Suprapubic skin (tissue), 4 donors: ENCODE measurements around the gene CHRM2. TPM values are rescaled to one million over a fixed set of nuclear protein-coding genes. Genes with fewer than 3 reads are reported as not detected.

Experiments
- DNase-seq, 2 donors: peaks; one replicate each; pipeline ENCODE4 v3.0.0-alpha.2; 2019; ENCODE audit warnings: low spot score in 2 of 2
- H3K27ac ChIP-seq: fragments of 200-600 bp; sonication (generic); one replicate; pipeline ENCODE4 v1.5.1; 2019
- H3K27me3 ChIP-seq: fragments of 200-600 bp; sonication (generic); one replicate; pipeline ENCODE4 v1.5.1; 2019
- H3K36me3 ChIP-seq: fragments of 200-600 bp; sonication (generic); one replicate; pipeline ENCODE4 v1.5.1; 2019
- H3K4me1 ChIP-seq: fragments of 200-600 bp; sonication (generic); one replicate; pipeline ENCODE4 v1.5.1; 2019
- H3K4me3 ChIP-seq: fragments of 200-600 bp; sonication (generic); one replicate; pipeline ENCODE4 v1.5.1; 2019; ENCODE audit warnings: mild to moderate bottlenecking
- H3K9me3 ChIP-seq: fragments of 200-600 bp; sonication (generic); one replicate; pipeline ENCODE4 v1.5.1; 2019
- EP300 ChIP-seq: sonication (generic); formaldehyde crosslinking; IDR thresholded peaks from one replicate; pipeline ENCODE4 v1.6.1; 2017; ENCODE audit warnings: antibody characterized with exemption
- POLR2A ChIP-seq, 2 donors: fragments of 450-650 bp; IDR thresholded peaks; one replicate each; pipeline ENCODE4 v1.6.1; 2017; ENCODE audit warnings: antibody characterized with exemption in 2 of 2, mild to moderate bottlenecking in 2 of 2, moderate library complexity in 2 of 2
- POLR2AphosphoS5 ChIP-seq, 3 donors: sonication (generic); formaldehyde crosslinking; IDR thresholded peaks; one replicate each; pipeline ENCODE4 v1.6.1; 2017; ENCODE audit warnings: antibody characterized with exemption in 3 of 3
- whole genome bisulfite sequencing: methylation state at CpG from one replicate; pipeline ENCODE4 v1.1.5; 2018; 5-methylcytosine and 5-hydroxymethylcytosine counted together
- total RNA-seq, 4 donors: library from RNA; depleted of rRNA; stranded (reverse); fragments of >200 nt; gene quantifications; one replicate each; pipeline ENCODE4 v1.1.0, GENCODE V29; 2016
- TF ChIP-seq, protein P1 (sequence below), 2 donors: fragments of 200-600 bp in 1 of 2; fragments of 450-650 bp in 1 of 2; sonication (generic) in 1 of 2; IDR thresholded peaks; one replicate each; pipeline ENCODE4 v1.5.1; 2016 to 2019; ENCODE audit warnings: antibody characterized with exemption in 2 of 2, mild to moderate bottlenecking in 1 of 2, moderate library complexity in 1 of 2

The CHRM2 gene
- total RNA-seq, 4 donors from 2014 or later: 0.23 to 0.47 TPM; not detected in 2

DNA sequence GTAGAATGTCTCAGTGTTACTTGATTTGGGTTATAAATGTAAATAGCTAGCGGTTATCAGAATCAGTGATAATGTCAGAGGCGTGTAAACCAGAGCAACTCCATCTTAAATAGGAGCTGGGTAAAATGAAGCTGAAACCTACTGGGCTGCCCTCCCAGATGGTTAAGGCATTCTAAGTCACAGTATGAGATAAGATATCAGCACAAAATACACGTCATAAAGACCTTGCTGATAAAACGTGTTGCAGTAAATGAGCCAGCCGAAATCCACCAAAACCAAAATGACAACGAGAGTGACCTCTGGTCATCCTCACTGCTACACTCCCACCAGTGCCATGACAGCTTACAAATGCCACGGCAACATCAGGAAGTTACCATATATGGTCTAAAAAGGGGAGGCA is 172.3 kb downstream of the CHRM2 start:
- DNase-seq: no peak
- no peak for TF ChIP-seq EP300
- no peak for TF ChIP-seq POLR2A (IDR thresholded peaks at IDR 0.05)
- no peak for TF ChIP-seq POLR2AphosphoS5 (IDR thresholded peaks at IDR 0.05)
- TF ChIP-seq, protein P1, sequence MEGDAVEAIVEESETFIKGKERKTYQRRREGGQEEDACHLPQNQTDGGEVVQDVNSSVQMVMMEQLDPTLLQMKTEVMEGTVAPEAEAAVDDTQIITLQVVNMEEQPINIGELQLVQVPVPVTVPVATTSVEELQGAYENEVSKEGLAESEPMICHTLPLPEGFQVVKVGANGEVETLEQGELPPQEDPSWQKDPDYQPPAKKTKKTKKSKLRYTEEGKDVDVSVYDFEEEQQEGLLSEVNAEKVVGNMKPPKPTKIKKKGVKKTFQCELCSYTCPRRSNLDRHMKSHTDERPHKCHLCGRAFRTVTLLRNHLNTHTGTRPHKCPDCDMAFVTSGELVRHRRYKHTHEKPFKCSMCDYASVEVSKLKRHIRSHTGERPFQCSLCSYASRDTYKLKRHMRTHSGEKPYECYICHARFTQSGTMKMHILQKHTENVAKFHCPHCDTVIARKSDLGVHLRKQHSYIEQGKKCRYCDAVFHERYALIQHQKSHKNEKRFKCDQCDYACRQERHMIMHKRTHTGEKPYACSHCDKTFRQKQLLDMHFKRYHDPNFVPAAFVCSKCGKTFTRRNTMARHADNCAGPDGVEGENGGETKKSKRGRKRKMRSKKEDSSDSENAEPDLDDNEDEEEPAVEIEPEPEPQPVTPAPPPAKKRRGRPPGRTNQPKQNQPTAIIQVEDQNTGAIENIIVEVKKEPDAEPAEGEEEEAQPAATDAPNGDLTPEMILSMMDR (IDR thresholded peaks at IDR 0.05): no peak
- no peaks in the 10 kb centered on the region for H3K9me3 ChIP-seq
- no peaks in the 10 kb centered on the region for H3K36me3 ChIP-seq
- no peaks in the 10 kb centered on the region for H3K4me1 ChIP-seq
- no peak overlapping the region for H3K4me3 ChIP-seq
- 83% methylated on average over 7 of the region's 7 CpGs for WGBS
- H3K27me3 ChIP-seq: no peaks in the 10 kb centered on the region
- H3K27ac ChIP-seq: no peak overlapping the region

DNA sequence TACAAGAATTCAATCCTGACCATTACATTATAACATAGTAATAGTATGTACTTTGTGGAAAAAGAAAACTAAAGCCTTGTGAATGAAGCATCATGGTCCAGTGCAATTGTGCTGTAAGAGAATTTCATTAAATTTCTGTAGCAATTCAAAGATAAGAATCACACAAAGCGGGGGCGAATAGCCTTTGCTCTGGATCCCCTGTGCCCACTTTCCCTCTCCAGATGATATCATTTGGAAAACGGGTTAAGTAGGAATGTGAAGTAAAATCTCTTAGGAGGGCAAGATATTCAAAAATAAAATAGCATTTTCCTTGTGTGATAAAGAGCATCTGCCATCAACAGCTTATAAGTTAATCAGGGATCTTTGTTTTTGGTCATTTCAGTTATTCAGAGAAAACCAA is 177.1 kb downstream of the CHRM2 start:
- WGBS: 75% methylated on average over 3 of the region's 3 CpGs
- TF ChIP-seq POLR2A (IDR thresholded peaks at IDR 0.05) (no peak), EP300 (no peak), POLR2AphosphoS5 (IDR thresholded peaks at IDR 0.05) (no peak)
- TF ChIP-seq, protein P1 (IDR thresholded peaks at IDR 0.05): no peak
- Histone ChIP-seq H3K27me3 (no peaks in the 10 kb centered on the region), H3K27ac (no peak overlapping the region), H3K4me3 (no peak overlapping the region), H3K4me1 (no peaks in the 10 kb centered on the region), H3K36me3 (no peaks in the 10 kb centered on the region), H3K9me3 (no peaks in the 10 kb centered on the region)
- no peak for DNase-seq

DNA sequence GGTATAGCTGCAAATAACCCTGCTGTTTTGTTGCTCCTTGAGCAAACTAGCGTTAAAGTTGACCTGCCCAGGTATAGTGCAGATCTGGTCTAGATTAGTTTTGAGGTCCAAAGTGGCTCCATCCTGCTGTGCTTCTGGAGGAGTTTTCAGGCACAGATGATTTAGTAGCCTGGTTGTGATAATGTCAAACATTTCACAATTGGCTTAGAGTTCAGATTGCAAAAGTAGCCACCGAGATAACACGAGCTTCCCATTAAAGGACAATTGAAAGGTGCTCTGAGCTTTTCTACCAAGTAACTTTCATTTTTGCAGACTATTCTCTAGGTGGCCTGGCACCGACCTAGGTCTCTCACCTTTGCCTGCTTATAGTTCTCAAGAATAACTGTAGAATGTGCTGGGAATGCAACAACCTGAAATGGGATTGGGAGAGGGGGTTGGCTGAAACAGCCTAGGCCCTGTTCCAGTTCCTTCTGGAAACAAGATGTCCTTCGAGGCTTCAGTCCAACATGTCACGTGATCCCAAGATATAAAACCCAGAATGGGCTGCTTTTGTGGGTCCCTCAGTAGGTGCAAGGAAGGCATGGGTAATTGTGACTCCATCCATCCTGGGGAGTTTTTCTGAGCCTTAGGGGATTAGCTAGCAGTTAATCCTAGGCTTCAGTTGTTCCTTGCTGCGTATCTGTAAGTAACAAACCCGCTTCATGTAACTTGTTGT is 201.0 kb downstream of the CHRM2 start:
- no peak overlapping the region for H3K4me3 ChIP-seq
- no peak for DNase-seq
- no peaks in the 10 kb centered on the region for H3K9me3 ChIP-seq
- TF ChIP-seq EP300 (no peak), POLR2A (IDR thresholded peaks at IDR 0.05) (no peak), POLR2AphosphoS5 (IDR thresholded peaks at IDR 0.05) (no peak)
- TF ChIP-seq, protein P1 (IDR thresholded peaks at IDR 0.05): no peak
- 69% methylated on average over 8 of the region's 8 CpGs for WGBS
- no peak overlapping the region for H3K27ac ChIP-seq
- no peaks in the 10 kb centered on the region for H3K27me3 ChIP-seq
- no peaks in the 10 kb centered on the region for H3K4me1 ChIP-seq
- H3K36me3 ChIP-seq: no peaks in the 10 kb centered on the region
